AG04449 (cell line): ENCODE measurements around the gene PLCB1.
A peak's percentile ranks its signal among the peaks of the same experiment; 100 is the strongest.

ENCODE experiments used
- CTCF ChIA-PET: fragments of 350-600 bp; formaldehyde crosslinking; extraction: SDS; loops from one replicate; lab custom pipeline; 2021; ENCODE audit warnings: antibody characterized with exemption; lab: Yijun Ruan, JAX
- POLR2A ChIA-PET: fragments of 400-600, 350-600 bp; formaldehyde crosslinking; extraction: SDS; loops from one replicate; lab custom pipeline; 2020; ENCODE audit warnings: antibody characterized with exemption, inconsistent platforms; lab: Yijun Ruan, JAX
- DNase-seq: peaks from one replicate; pipeline ENCODE4 v3.0.0-alpha.2; 2010; ENCODE audit warnings: low read depth, low spot score
- H3K4me3 ChIP-seq: 2 replicates; pipeline ENCODE4 v1.5.1; 2011; ENCODE audit warnings: low read depth, mild to moderate bottlenecking, control low read depth, low read length
- TF ChIP-seq, protein P1 (sequence below): IDR thresholded peaks from one replicate; pipeline ENCODE4 v1.5.1; 2011; ENCODE audit warnings: mild to moderate bottlenecking, moderate library complexity, low read length, control low read depth, inconsistent platforms; ENCODE audit not compliant: insufficient read depth; ENCODE audit errors: missing control alignments

Gene PLCB1

DNA sequence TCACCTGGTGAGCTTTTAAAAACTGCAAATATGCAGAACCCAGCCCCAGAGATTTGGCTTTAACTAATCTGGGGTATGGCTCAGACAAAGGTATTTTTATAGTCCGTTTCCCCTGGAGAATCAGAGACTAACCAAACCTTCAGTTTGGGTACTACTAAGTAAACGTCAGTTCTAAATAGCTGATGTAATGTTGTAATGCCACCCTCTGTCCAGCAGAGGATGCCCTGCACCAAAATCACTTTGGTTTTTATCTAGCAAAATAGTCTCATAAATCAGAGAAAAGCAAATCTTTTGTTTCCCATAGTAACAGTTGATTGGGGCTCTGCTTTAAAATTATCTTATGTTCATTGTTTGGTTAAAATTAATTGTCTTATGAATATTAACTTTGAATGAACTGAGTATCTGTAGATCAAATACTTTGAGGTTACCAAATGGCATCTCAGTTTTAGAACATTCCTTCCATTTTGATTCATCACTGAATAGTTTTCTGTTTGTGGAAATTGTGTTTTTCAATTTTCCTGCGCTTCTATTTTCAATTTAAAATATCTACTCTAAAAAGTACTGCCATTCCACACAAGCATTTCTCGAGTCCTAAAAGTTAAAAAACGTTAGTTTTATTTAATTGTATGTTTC lies 658.5 kb downstream of the PLCB1 start:
- TF ChIP-seq, protein P1, sequence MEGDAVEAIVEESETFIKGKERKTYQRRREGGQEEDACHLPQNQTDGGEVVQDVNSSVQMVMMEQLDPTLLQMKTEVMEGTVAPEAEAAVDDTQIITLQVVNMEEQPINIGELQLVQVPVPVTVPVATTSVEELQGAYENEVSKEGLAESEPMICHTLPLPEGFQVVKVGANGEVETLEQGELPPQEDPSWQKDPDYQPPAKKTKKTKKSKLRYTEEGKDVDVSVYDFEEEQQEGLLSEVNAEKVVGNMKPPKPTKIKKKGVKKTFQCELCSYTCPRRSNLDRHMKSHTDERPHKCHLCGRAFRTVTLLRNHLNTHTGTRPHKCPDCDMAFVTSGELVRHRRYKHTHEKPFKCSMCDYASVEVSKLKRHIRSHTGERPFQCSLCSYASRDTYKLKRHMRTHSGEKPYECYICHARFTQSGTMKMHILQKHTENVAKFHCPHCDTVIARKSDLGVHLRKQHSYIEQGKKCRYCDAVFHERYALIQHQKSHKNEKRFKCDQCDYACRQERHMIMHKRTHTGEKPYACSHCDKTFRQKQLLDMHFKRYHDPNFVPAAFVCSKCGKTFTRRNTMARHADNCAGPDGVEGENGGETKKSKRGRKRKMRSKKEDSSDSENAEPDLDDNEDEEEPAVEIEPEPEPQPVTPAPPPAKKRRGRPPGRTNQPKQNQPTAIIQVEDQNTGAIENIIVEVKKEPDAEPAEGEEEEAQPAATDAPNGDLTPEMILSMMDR: peak; percentile 74
- ChIA-PET POLR2A (no interaction called here), CTCF (interaction anchor here (0.7 to 3.5 kb wide), 34 partner anchors 10 to 617 kb away, joined by 3 to 37 read pairs (median 4); partner anchors contain the start of gene PLCB4)
- no peak for DNase-seq
- H3K4me3 ChIP-seq: no peak overlapping the region

DNA sequence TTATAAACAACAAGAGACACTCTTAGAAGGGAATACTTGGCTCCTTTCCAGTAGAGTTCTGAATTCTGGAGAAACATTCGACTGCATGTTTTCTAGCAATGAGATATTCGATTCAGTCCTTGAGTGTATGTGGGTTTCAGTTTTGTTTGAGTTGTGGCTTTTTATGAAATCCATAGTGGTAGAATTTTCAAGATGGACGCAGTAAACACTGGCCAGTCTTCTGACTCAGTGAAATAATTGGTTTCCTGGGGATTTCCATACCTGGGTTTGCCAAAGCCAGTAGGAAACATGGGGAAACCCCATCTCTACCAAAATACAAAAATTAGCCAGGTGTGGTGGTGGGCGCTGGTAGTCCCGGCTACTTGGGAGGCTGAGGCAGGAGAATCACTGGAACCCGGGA lies 663.3 kb downstream of the PLCB1 start:
- TF ChIP-seq, protein P1: no peak
- no peak overlapping the region for H3K4me3 ChIP-seq
- POLR2A ChIA-PET: no interaction called here
- no peak for DNase-seq
- CTCF ChIA-PET: no interaction called here

DNA sequence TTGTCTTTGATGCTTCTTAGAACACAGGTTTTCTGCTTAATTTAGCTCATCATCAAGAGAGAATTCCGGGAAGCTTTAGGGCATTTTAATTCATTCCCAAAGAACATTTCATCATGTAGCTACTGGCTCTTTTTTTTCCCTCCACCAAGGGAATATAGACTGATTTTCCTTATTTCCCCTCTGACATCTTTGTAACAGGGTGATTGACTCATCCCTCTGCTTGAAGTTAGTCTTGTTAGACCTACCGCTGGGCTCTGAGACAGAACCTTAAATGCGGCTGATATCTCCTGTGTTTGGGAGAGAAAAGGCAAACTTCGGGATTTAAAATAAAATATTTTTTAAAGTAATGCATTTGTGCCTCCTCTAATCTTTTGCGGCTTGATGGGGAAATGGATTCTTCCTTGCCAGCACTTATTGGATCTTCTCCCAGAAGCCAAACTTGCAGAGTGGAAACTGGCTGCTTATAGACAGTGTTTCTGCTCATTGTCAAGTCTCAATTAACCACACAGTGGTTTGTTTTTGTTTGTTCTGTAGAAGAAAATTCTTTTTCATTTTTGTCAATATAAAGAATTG lies 664.1 kb downstream of the PLCB1 start:
- no peak for DNase-seq
- ChIA-PET POLR2A (no interaction called here), CTCF (no interaction called here)
- no peak overlapping the region for H3K4me3 ChIP-seq
- TF ChIP-seq, protein P1: no peak

DNA sequence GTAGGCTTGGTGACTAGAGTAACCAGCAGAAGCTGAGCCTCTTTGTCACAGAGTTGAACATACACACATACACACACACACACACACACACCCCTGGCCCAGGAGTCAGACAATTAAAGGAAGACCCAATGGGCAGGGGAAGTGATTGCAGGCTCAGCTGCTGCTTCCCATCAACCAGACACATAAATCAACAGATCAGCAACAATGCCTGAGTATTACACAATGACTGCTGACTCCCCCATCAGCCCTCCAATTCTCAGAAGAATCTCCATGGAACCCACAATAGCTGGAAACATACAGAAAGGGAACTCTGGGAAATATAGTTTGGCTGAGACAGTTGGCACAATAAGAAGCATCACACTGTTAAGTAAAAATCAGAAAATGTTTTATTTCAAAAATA lies 666.4 kb downstream of the PLCB1 start:
- POLR2A ChIA-PET: no interaction called here

DNA sequence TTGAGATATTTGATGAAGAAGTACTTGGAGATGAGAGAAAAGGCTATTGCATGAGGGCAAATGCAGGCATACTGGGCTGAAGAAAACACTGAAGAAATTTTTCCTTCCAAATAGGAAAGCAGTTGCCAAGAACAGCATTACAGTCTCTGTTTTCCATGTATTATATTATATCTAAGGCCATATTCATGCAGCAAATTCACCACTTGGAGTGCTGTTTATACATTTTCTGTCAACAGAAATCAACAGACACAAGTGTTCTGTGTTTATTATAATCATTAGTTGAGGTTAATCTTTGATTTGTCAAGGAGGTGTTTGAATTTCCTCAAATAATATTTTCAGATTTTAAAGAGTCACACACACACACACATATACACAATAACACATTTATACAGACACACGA lies 668.0 kb downstream of the PLCB1 start:
- POLR2A ChIA-PET: no interaction called here
- TF ChIP-seq, protein P1: no peak
- no peak overlapping the region for H3K4me3 ChIP-seq
- no peak for DNase-seq
- CTCF ChIA-PET: interaction anchor here (1.5 kb wide), 1 partner anchor 10 kb away, joined by 6 read pairs; no protein-coding TSS in a partner anchor

More for the DNA sequence above, 666.4 kb downstream of the PLCB1 start:
- CTCF ChIA-PET: interaction anchor here (0.6 to 2.0 kb wide), 3 partner anchors 10 to 595 kb away, joined by 3 to 6 read pairs (median 5); no protein-coding TSS in a partner anchor
- no peak for DNase-seq
- no peak overlapping the region for H3K4me3 ChIP-seq
- TF ChIP-seq, protein P1: no peak

DNA sequence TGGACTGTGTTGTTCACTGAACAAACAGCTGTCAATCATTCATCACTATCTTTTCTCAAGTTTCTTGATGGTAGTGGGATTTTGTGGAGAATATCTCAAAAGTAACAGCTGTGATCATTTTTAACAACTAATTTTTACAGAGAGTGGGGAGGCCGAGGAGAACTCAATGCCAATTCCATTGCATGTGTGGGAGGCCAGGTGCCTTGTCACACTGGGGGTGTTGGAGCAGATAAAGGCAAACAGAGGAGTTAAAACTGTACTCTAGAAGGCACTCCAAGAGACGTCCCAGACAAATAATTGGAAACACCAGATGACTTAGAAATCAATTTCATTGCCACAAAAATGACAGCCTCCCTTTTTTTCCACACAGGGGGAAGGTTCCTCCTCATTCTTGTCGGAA lies 669.6 kb downstream of the PLCB1 start:
- DNase-seq: no peak
- ChIA-PET POLR2A (no interaction called here), CTCF (interaction anchor here (0.9 to 1.5 kb wide), 3 partner anchors 12 to 41 kb away, joined by 3 to 6 read pairs (median 3); no protein-coding TSS in a partner anchor)
- no peak overlapping the region for H3K4me3 ChIP-seq
- TF ChIP-seq, protein P1: no peak
